D721Med (cell line): ENCODE results near the gene MED15.

Source experiments
- DNase-seq: peaks from one replicate; pipeline ENCODE4 v3.0.0; 2011; ENCODE audit warnings: low spot score; ENCODE audit not compliant: insufficient read length
- FAIRE-seq: peaks from 2 replicates; lab custom pipeline; 2011; peaks lifted over from hg19 to GRCh38; lab: Jason Lieb, UNC
- CTCF ChIP-seq: IDR thresholded peaks from 2 replicates; pipeline ENCODE4 v1.5.1; 2012; ENCODE audit warnings: mild to moderate bottlenecking, control low read depth; ENCODE audit not compliant: insufficient read depth; ENCODE audit errors: missing control alignments

The MED15 gene

GRCh38 chr22:20528405-20528978 lies 21.1 kb downstream of the MED15 start:
- FAIRE-seq (no peak), DNase-seq (no peak)
- TF ChIP-seq CTCF, result no peak

GRCh38 chr22:20530368-20531153 lies 23.2 kb downstream of the MED15 start:
- no peak for TF ChIP-seq CTCF
- DNase-seq (no peak), FAIRE-seq (no peak)

GRCh38 chr22:20531154-20531403 lies 23.7 kb downstream of the MED15 start:
- no peak for FAIRE-seq
- no peak for TF ChIP-seq CTCF
- no peak for DNase-seq

GRCh38 chr22:20531404-20532201 lies 24.2 kb downstream of the MED15 start:
- no peak for TF ChIP-seq CTCF
- FAIRE-seq (no peak), DNase-seq (no peak)

GRCh38 chr22:20532256-20532993 lies 25.0 kb downstream of the MED15 start:
- no peak for TF ChIP-seq CTCF
- no peak for DNase-seq
- no peak for FAIRE-seq

- FAIRE-seq (no peak), DNase-seq (no peak)
- no peak for TF ChIP-seq CTCF
Measured at GRCh38 chr22:20533095-20533878, 25.9 kb downstream of the MED15 start.
